Uterus (tissue), 4 donors: ENCODE results near the gene ACADSB. TPM values are rescaled to one million over a fixed set of nuclear protein-coding genes. Genes with fewer than 3 reads are reported as not detected.

Source experiments
- DNase-seq, 2 donors: peaks; one replicate each; pipeline ENCODE4 v3.0.0-alpha.2; 2019 to 2020
- H3K27ac ChIP-seq, 2 donors: fragments of 200-600 bp; sonication (generic); 1 replicate in 1 of 2; 2 replicates in 1 of 2; pipeline ENCODE4 v1.5.1; 2016 to 2018
- H3K27me3 ChIP-seq, 2 donors: fragments of 200-600 bp; sonication (generic); one replicate each; pipeline ENCODE4 v1.5.1; 2018 to 2019; ENCODE audit warnings: control low read depth in 1 of 2
- H3K36me3 ChIP-seq, 2 donors: fragments of 200-600 bp; sonication (generic); one replicate each; pipeline ENCODE4 v1.5.1; 2019; ENCODE audit warnings: control low read depth in 1 of 2
- H3K4me1 ChIP-seq, 2 donors: fragments of 200-600 bp; sonication (generic); one replicate each; pipeline ENCODE4 v1.5.1; 2018 to 2019; ENCODE audit warnings: control low read depth in 1 of 2
- H3K4me3 ChIP-seq, 2 donors: fragments of 200-600 bp; sonication (generic); 1 replicate in 1 of 2; 2 replicates in 1 of 2; pipeline ENCODE4 v1.5.1; 2018 to 2019; ENCODE audit warnings: mild to moderate bottlenecking in 1 of 2
- H3K9me3 ChIP-seq, 2 donors: fragments of 200-600 bp; sonication (generic); one replicate each; pipeline ENCODE4 v1.5.1; 2019; ENCODE audit warnings: control low read depth in 1 of 2
- POLR2A ChIP-seq, 2 donors: fragments of 450-650 bp; IDR thresholded peaks; one replicate each; pipeline ENCODE4 v1.6.1; 2016; ENCODE audit warnings: antibody characterized with exemption in 2 of 2, mild to moderate bottlenecking in 1 of 2, moderate library complexity in 1 of 2
- intact Hi-C: fragments of 100-400 bp; cut with DNase I; formaldehyde crosslinking; loops from one replicate; pipeline ENCODE4 v1.15.1; 2023; ENCODE audit warnings: low total_unique reads
- total RNA-seq, 4 donors: library from RNA; depleted of rRNA in 3 of 4; stranded (reverse); fragments of >200 nt in 3 of 4; gene quantifications; one replicate each; pipeline versions ENCODE4 v1.1.0 to v1.2.4, GENCODE V29; 2014 to 2023
- TF ChIP-seq, protein P1 (sequence below), 4 experiments: fragments of 200-600 bp in 2 of 4; fragments of 450-650 bp in 2 of 4; sonication (generic) in 2 of 4; IDR thresholded peaks; one replicate each; pipeline ENCODE4 v1.5.1; 2016 to 2019; ENCODE audit warnings: antibody characterized with exemption in 4 of 4, mild to moderate bottlenecking in 2 of 4, moderate library complexity in 1 of 4
- donor health status: DM: yes; HTN: yes; CAD: no.

Gene ACADSB
- total RNA-seq, 4 donors from 2014 or later, result 13.1 to 32.2 (median 17.2) TPM

DNA sequence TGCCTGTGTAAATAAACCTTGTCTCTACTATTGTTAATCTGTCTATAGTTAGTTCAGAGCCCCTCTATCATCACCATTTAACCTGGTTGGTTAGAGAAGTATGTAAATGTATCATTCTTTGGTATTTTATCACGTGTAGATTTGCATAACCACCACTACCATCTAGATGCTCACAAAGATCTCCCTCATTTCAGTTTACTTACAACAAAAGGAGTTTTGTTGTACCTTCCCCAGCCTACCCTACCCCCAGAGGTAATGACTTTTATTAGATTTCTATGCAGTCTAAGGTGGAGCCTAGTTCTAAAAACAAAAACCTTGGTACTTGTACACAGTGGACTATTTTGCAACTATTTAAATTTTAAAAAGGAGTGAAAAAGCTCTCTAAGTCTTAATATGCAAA is 17.5 kb downstream of the ACADSB start:
- intact Hi-C loops, result no loop called here
- no peaks in the 10 kb centered on the region for H3K4me1 ChIP-seq
- H3K27ac ChIP-seq, result no peak overlapping the region
- no peaks in the 10 kb centered on the region for H3K27me3 ChIP-seq
- TF ChIP-seq, protein P1, sequence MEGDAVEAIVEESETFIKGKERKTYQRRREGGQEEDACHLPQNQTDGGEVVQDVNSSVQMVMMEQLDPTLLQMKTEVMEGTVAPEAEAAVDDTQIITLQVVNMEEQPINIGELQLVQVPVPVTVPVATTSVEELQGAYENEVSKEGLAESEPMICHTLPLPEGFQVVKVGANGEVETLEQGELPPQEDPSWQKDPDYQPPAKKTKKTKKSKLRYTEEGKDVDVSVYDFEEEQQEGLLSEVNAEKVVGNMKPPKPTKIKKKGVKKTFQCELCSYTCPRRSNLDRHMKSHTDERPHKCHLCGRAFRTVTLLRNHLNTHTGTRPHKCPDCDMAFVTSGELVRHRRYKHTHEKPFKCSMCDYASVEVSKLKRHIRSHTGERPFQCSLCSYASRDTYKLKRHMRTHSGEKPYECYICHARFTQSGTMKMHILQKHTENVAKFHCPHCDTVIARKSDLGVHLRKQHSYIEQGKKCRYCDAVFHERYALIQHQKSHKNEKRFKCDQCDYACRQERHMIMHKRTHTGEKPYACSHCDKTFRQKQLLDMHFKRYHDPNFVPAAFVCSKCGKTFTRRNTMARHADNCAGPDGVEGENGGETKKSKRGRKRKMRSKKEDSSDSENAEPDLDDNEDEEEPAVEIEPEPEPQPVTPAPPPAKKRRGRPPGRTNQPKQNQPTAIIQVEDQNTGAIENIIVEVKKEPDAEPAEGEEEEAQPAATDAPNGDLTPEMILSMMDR (IDR thresholded peaks at IDR 0.05), result no peak
- no peak for TF ChIP-seq POLR2A (IDR thresholded peaks at IDR 0.05)
- DNase-seq, result no peak
- no peaks in the 10 kb centered on the region for H3K36me3 ChIP-seq
- no peak overlapping the region for H3K4me3 ChIP-seq
- H3K9me3 ChIP-seq, result no peaks in the 10 kb centered on the region

GRCh38 chr10:123027861-123028260 is 19.1 kb downstream of the ACADSB start:
- H3K9me3 ChIP-seq, result no peaks in the 10 kb centered on the region
- no peak overlapping the region for H3K4me3 ChIP-seq
- no peaks in the 10 kb centered on the region for H3K36me3 ChIP-seq
- no peak for DNase-seq
- no peaks in the 10 kb centered on the region for H3K27me3 ChIP-seq
- no peak for TF ChIP-seq POLR2A (IDR thresholded peaks at IDR 0.05)
- TF ChIP-seq, protein P1 (IDR thresholded peaks at IDR 0.05), result no peak
- H3K4me1 ChIP-seq, result no peaks in the 10 kb centered on the region
- intact Hi-C loops, result no loop called here
- H3K27ac ChIP-seq, result no peak overlapping the region

DNA sequence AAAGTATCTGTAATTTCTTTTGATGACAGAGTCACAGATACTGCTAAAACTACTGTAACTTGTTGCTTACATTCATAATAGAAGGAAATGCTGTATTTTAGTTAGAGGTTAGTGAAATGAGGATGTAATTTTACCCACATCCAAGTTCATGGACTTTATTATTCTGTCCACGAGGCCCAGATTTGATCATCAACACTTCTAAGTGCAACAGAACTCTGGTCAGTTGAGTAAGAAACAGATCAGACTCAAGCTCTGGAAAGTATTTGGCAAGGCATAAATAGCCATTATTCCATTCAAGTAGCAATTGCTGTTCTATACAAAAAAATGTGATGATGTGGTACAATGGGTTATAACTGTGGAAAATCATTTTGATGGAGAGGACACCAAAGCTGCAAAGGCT is 22.3 kb downstream of the ACADSB start:
- Histone ChIP-seq H3K36me3 (no peaks in the 10 kb centered on the region), H3K27ac (no peak overlapping the region), H3K4me3 (no peak overlapping the region), H3K4me1 (no peaks in the 10 kb centered on the region), H3K9me3 (no peaks in the 10 kb centered on the region), H3K27me3 (no peaks in the 10 kb centered on the region)
- no peak for DNase-seq
- no peak for TF ChIP-seq POLR2A (IDR thresholded peaks at IDR 0.05)
- TF ChIP-seq, protein P1 (IDR thresholded peaks at IDR 0.05), result no peak
- intact Hi-C loops, result no loop called here

- no peak overlapping the region for H3K27ac ChIP-seq
- TF ChIP-seq POLR2A (IDR thresholded peaks at IDR 0.05), result no peak
- TF ChIP-seq, protein P1 (IDR thresholded peaks at IDR 0.05), result no peak
- no peak overlapping the region for H3K4me3 ChIP-seq
- H3K27me3 ChIP-seq, result no peaks in the 10 kb centered on the region
- intact Hi-C loops, result no loop called here
- no peaks in the 10 kb centered on the region for H3K4me1 ChIP-seq
- no peak for DNase-seq
- H3K9me3 ChIP-seq, result no peaks in the 10 kb centered on the region
- no peaks in the 10 kb centered on the region for H3K36me3 ChIP-seq
These were observed 25.5 kb downstream of the ACADSB start for GRCh38 chr10:123034332-123034731.

GRCh38 chr10:123035467-123036086 is 26.8 kb downstream of the ACADSB start:
- intact Hi-C loops, result no loop called here
- H3K27ac ChIP-seq, result no peak overlapping the region
- TF ChIP-seq POLR2A (IDR thresholded peaks at IDR 0.05), result no peak
- TF ChIP-seq, protein P1 (IDR thresholded peaks at IDR 0.05), result no peak
- H3K4me3 ChIP-seq, result no peak overlapping the region
- H3K27me3 ChIP-seq, result no peaks in the 10 kb centered on the region
- no peak for DNase-seq
- no peaks in the 10 kb centered on the region for H3K9me3 ChIP-seq
- H3K4me1 ChIP-seq, result no peaks in the 10 kb centered on the region
- H3K36me3 ChIP-seq, result no peaks in the 10 kb centered on the region
